NCI-H2171 treated with DMSO at 0.1 percent for 48 hours (cell line): ENCODE data around the gene ASTN2.

Experiments used
- DNase-seq: peaks from one replicate; lab custom pipeline; 2025; lab: John Stamatoyannopoulos, UW

Gene ASTN2

GRCh38 chr9:117359910-117360309 lies 54.9 kb downstream of the ASTN2 start:
- DNase-seq: no peak

GRCh38 chr9:117355542-117355941 lies 59.3 kb downstream of the ASTN2 start:
- peak; percentile 54 for DNase-seq

GRCh38 chr9:117354997-117355396 lies 59.9 kb downstream of the ASTN2 start:
- no peak for DNase-seq

GRCh38 chr9:117354244-117354847 lies 60.5 kb downstream of the ASTN2 start:
- peak; percentile 90 for DNase-seq

GRCh38 chr9:117344892-117345660 lies 69.8 kb downstream of the ASTN2 start:
- no peak for DNase-seq

- DNase-seq: no peak
Observed at GRCh38 chr9:117343427-117343826, 71.4 kb downstream of the ASTN2 start.

GRCh38 chr9:117341151-117341550 lies 73.7 kb downstream of the ASTN2 start:
- peak; percentile 30 for DNase-seq

- DNase-seq: peak; percentile 26
Observed at GRCh38 chr9:117340422-117340821, 74.4 kb downstream of the ASTN2 start.

GRCh38 chr9:117335837-117336433 lies 78.9 kb downstream of the ASTN2 start:
- DNase-seq: peak; percentile 56

GRCh38 chr9:117334101-117334500 lies 80.8 kb downstream of the ASTN2 start:
- no peak for DNase-seq

- no peak for DNase-seq
Observed at GRCh38 chr9:117325831-117326230, 89.0 kb downstream of the ASTN2 start.

GRCh38 chr9:117325110-117325731 lies 89.6 kb downstream of the ASTN2 start:
- DNase-seq: no peak

- no peak for DNase-seq
Observed at GRCh38 chr9:117323390-117323789, 91.5 kb downstream of the ASTN2 start.

GRCh38 chr9:117317192-117317591 lies 97.7 kb downstream of the ASTN2 start:
- no peak for DNase-seq

- no peak for DNase-seq
Observed at GRCh38 chr9:117315236-117315635, 99.6 kb downstream of the ASTN2 start.

- DNase-seq: no peak
Observed at GRCh38 chr9:117313989-117314388, 100.9 kb downstream of the ASTN2 start.

GRCh38 chr9:117307701-117308100 lies 107.2 kb downstream of the ASTN2 start:
- DNase-seq: no peak

- DNase-seq: no peak
Observed at GRCh38 chr9:117306032-117306431, 108.8 kb downstream of the ASTN2 start.

GRCh38 chr9:117305454-117305853 lies 109.4 kb downstream of the ASTN2 start:
- DNase-seq: peak; percentile 14

GRCh38 chr9:117304549-117304948 lies 110.3 kb downstream of the ASTN2 start:
- DNase-seq: no peak

- no peak for DNase-seq
Observed at GRCh38 chr9:117303643-117304230, 111.1 kb downstream of the ASTN2 start.

- no peak for DNase-seq
Observed at GRCh38 chr9:117302487-117302886, 112.4 kb downstream of the ASTN2 start.
